Bone marrow (tissue), 2 donors: ENCODE measurements around the gene HBG2.
A peak's percentile ranks its signal among the peaks of the same experiment; 100 is the strongest.

Experiments used
- DNase-seq, 2 donors: peaks; one replicate each; lab custom pipeline; 2025; lab: John Stamatoyannopoulos, UW

Gene HBG2

GRCh38 chr11:5229796-5230195 is 24.8 kb downstream of the HBG2 start:
- no peak for DNase-seq

GRCh38 chr11:5229356-5229755 is 25.2 kb downstream of the HBG2 start:
- no peak for DNase-seq

DNA sequence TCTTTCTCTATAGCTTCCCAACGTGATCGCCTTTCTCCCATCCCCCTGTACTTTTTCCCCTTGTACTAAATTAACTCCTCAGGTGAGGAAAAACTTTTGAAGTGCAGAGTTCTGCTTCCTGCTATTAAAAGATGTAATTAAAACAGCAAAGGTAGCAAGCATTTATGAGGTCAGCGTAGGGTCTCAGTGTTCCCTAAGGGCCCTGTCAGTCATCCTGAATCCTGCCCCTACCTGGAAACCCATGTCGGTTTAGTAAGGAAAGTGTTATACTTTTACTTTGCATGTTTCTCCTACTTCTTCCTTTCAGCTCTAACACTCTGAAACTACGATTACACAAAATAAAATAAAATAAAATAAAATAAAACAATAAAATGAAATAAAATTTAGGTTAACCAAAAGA is 26.5 kb downstream of the HBG2 start:
- DNase-seq: no peak

GRCh38 chr11:5227681-5228080 is 26.9 kb downstream of the HBG2 start:
- DNase-seq: no peak

DNA sequence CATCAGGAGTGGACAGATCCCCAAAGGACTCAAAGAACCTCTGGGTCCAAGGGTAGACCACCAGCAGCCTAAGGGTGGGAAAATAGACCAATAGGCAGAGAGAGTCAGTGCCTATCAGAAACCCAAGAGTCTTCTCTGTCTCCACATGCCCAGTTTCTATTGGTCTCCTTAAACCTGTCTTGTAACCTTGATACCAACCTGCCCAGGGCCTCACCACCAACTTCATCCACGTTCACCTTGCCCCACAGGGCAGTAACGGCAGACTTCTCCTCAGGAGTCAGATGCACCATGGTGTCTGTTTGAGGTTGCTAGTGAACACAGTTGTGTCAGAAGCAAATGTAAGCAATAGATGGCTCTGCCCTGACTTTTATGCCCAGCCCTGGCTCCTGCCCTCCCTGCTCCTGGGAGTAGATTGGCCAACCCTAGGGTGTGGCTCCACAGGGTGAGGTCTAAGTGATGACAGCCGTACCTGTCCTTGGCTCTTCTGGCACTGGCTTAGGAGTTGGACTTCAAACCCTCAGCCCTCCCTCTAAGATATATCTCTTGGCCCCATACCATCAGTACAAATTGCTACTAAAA is 27.8 kb downstream of the HBG2 start, which contains the start of gene HBB:
Gene HBB, minus strand, starts transcription at position 340 of the 579 bp plus-strand sequence. Its CDS starts 50 bp downstream, at position 290.
- DNase-seq: no peak

- DNase-seq: no peak
Measured at GRCh38 chr11:5225480-5225871, 29.1 kb downstream of the HBG2 start.

DNA sequence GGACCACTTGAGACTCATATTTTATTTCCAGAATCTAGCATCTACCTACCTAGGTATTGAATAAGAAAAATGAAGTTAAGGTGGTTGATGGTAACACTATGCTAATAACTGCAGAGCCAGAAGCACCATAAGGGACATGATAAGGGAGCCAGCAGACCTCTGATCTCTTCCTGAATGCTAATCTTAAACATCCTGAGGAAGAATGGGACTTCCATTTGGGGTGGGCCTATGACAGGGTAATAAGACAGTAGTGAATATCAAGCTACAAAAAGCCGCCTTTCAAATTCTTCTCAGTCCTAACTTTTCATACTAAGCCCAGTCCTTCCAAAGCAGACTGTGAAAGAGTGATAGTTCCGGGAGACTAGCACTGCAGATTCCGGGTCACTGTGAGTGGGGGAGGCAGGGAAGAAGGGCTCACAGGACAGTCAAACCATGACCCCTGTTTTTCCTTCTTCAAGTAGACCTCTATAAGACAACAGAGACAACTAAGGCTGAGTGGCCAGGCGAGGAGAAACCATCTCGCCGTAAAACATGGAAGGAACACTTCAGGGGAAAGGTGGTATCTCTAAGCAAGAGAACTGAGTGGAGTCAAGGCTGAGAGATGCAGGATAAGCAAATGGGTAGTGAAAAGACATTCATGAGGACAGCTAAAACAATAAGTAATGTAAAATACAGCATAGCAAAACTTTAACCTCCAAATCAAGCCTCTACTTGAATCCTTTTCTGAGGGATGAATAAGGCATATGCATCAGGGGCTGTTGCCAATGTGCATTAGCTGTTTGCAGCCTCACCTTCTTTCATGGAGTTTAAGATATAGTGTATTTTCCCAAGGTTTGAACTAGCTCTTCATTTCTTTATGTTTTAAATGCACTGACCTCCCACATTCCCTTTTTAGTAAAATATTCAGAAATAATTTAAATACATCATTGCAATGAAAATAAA is 29.8 kb downstream of the HBG2 start:
- DNase-seq: no peak

DNA sequence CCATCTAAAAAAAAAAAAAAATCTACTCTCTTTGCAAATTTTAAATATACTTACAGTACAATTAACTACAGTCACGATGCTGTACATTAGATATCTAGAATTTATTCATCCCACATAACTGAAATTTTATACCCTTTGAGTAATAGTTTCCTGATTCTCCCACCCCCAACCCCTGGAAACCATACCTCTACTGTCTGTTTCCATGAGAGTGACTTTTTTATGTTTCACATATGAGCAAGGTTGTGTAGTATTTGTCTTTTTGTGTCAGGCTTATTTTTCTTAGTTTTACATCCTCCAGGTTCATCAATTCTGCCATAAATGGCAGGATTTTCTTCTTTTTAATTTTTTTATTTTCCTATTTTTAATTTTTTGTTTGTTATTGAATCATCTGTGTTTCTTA is 30.9 kb downstream of the HBG2 start:
- no peak for DNase-seq

GRCh38 chr11:5223146-5223545 is 31.4 kb downstream of the HBG2 start:
- no peak for DNase-seq

GRCh38 chr11:5210376-5210885 is 44.1 kb downstream of the HBG2 start:
- DNase-seq: no peak

DNA sequence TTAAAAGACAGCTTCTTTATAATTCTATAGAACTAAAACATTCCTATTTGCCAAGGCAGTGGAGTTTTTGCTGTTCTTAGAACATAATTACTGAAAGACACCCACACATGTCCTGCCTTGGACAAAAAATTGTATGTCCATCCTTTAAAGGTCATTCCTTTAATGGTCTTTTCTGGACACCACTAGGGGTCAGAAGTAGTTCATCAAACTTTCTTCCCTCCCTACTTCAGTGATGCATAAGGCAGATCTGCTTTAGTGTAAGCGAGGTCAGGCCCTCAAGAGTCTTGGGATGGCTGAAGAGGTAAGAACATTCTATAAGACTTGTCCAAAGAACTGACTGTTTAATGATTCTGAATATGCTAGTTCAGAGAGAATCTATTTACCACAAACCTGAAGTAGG is 49.8 kb downstream of the HBG2 start:
- DNase-seq: peak in 1 of 2 donors; percentile 39

DNA sequence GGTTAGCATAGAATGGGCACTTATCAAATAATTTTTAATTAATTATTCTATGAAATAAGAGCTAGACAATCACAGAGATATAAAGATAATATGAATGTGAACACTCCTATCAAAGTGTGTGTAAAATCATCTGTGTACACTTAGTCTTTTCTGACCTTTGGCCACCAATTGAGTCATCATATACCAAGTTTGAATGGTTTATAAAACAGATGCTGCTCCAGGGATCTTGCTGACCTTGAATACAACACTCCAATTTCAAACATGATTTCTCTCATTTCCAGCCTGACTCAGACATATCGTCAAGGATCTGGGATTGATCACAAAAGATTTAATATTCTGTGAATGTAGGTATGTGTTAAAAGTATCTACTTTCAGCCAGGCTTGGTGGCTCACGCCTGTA is 51.2 kb downstream of the HBG2 start:
- no peak for DNase-seq
